Measurements from ENCODE around the gene BLMH.

BLMH gene

DNA sequence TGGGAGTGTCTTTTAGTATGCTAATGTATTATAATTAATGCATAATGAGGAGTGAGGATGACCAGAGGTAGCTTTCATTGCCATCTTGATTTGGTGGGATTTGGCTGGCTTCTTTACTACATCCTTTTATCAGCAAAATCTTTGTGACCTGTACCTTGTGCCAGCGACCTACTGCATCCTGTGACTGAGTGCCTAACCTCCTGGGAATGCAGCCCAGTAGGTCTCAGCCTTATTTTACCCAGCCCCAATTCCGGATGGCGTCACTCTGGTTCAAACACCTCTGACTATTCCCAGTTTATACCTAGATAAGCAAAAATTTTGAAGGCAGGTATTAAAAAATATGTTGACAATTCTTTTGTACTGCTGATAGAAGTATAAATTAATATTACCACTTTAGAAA, 10.5 kb upstream of the BLMH start:
- no peak for DNase-seq

DNA sequence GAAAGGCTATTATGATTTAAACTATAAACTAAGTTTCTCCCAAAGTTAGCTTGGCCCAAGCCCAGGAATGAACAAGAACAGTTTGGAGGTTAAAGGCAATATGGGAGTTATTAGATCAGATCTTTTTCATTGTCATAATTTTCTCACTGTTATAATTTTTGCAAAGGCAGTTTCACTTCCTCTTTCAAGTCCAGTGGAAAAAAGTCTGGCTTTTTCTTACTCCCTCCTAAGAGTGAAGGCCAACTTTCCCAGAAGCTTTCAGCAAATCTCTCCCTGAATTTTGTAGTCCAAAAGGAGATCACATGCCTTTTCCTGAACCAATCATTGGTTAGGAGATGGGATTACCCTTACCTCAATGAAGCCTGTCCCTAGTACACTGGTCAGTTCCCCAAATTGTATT, 9.1 kb upstream of the BLMH start:
- no peak for DNase-seq

GRCh38 chr17:30299000-30299399, 7.3 kb upstream of the BLMH start:
- no peak for DNase-seq

GRCh38 chr17:30297715-30298114, 6.0 kb upstream of the BLMH start:
- DNase-seq = no peak

- no peak for DNase-seq
These were observed 4.8 kb upstream of the BLMH start for GRCh38 chr17:30296499-30297080.

DNA sequence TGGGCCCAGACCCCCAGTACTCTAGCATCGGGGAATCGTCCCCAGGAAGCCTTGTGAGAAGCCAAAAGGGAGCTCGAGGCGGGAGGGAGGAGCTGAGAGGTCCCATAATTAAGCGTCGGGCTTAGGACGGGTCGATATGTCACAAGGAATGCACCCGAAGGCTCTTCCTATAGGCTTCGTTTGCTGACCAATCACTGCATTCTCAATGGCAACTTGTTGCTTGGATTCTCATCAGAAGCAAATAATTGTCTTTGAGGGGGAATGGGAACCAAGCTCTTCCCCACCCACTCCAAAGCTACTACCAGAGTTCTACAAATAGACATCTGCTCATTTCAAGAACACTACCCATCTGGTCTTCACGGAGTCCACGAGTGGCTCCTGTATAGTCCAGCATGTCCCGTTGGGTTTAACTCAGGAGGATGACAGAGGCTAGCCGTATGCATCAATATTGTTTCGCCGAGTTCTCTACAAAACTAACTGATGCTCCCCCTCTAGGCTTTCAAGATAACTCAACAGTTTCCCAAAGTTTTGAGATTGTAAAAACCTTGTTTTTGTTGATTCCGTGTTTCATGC, 628 bp upstream of the BLMH start:
- DNase-seq = no peak

DNA sequence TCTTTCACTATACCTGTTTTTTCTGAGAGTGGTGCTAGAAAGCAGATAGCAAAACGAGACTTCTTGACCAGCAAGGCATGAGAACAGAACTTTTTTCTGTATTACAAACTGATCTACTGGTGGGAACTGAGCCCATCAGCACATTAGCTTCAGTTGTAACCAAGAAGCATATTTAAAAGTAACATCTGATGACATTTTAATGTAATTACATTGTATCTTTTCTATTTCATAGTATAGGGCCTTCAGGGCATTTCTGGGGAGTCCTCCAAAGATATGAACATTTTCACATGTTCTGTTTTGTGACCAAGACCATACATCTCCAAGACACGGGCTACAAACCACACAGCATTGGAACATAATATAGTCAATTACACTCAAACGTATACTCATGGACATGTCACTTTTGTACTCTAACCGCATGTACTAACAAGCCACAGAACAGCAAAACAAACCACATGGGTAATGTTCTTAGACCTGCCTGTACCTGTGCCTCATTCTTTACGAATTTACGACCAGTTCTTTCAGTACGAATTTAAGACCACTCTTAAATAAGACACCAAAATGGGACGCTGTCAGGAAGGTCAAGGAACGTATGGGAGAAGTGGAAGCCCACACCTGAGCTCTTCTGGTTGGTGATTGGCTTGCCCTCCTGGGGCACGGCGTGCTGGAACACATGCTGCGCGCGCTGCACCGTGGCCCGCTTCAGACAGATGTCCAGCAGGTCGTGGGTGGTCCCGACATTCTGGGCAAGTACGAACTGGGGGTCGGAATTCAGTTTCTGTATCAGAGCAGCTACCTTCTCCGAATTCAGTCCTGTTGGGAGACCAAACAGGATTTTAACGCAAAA, 825 bp downstream of the BLMH start:
- no peak for DNase-seq

DNA sequence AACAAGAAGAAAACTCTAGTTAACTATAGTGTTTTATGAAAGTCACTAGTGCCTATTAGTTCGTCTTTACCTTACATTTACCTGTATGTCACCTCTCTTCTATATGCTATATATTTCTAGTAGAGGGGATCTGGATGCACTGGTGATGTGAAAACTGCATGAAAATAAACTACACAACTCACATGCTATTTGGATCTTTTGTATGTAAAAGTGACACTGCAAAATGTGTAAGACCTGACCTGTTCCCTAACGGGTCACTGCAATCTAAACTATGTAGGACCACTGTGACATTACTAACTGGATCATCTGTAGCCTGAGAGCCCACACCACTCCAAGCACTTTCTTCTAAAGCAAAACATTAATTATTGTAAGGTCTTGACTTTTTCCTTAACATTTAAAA, 1.7 kb downstream of the BLMH start:
- no peak for DNase-seq

DNA sequence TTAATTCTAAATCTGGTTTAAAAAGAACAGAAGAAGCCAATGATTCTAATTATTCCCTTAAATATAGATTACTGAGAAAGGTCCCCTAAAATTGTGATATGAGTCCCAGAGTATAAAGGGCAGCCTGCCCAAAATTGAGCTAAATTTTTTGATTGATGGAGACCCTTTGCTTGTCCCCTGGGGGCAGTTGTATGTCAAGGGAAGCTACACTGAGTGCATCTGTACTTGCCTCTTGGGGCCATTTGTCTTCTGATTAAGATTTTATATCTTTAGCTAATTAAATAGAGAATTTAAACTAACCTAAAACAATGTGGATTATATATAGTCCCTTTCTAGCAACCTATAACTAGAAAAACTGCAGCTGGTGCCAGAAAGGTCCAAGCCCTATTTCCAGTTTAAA, 12.6 kb downstream of the BLMH start:
- DNase-seq = no peak

DNA sequence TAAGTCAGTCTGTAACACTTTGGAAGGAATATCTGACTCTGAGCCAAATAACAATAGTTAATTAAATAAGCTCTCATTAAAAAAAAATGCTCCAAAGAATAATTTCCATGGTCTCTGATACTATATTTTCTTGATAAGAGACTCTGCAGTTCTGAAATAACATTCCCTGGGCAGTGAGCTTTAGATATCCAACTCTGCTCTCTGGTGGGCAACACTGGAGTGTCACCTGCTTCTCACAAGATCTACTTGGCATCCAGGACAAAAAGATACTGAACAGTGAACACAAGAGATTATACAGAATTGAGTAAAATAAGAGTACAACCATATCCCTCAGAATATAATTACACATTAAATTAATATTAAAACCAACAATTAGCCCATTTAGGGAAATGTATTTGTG, 13.7 kb downstream of the BLMH start:
- no peak for DNase-seq

GRCh38 chr17:30275911-30276310, 15.8 kb downstream of the BLMH start:
- no peak for DNase-seq

DNA sequence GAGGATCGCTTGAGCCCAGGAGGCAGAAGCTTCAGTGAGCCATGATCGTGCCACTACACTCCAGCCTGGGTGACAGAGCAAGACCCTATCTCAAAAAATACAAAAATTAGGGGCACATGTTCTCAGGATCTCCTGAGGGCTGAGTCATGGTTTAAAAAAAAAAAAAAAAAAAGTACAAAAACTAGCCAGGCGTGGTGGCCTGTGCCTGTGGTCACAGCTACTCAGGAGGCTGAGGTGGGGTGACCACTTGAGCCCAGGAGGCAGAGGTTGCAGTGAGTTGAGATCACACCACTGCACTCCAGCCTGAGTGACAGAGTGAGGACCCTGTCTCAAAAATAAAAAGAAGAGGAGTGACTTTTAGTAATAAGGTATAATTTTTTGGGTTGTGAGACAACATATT, 16.9 kb downstream of the BLMH start:
- no peak for DNase-seq

DNA sequence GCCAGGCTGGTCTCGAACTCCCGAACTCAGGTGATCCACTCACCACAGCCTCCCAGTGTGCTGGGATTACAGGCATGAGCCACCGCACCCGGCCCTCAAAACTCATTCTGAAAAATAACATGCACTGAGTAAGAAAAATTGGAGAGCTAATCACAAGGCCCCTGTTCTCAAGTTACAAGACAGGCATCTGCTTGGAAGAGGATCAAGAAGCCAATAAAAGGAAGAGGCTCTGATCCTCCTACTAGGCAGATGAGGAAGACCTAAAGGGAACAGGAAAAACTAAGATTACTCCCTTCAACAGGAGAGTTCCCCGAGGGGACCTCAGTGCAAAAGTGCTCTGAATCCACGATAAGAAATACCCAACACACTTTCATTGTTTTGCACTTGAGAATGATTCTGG, 18.4 kb downstream of the BLMH start:
- no peak for DNase-seq

DNA sequence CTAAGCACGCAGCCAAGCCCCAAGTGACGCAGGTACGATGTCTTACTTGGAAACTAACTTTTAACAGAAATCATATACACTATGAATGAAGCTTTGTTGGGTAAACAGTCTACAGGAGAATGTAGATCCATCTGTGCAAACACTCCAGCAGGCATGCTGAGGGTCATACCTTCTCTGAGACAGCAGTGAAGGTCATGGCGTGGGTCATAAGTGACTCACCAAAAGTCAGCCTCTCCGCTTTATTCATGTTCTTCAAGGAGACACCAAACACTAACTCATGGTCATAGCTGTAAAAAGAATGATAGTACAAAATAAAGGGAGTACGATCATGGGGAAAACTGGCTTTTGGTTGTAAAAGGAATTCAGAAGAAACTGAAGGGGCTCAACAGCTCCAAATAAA, 20.6 kb downstream of the BLMH start:
- no peak for DNase-seq

- DNase-seq = no peak
These were observed 24.1 kb downstream of the BLMH start for GRCh38 chr17:30267625-30268024.

- no peak for DNase-seq
These were observed 28.0 kb downstream of the BLMH start for GRCh38 chr17:30263552-30264333.

DNA sequence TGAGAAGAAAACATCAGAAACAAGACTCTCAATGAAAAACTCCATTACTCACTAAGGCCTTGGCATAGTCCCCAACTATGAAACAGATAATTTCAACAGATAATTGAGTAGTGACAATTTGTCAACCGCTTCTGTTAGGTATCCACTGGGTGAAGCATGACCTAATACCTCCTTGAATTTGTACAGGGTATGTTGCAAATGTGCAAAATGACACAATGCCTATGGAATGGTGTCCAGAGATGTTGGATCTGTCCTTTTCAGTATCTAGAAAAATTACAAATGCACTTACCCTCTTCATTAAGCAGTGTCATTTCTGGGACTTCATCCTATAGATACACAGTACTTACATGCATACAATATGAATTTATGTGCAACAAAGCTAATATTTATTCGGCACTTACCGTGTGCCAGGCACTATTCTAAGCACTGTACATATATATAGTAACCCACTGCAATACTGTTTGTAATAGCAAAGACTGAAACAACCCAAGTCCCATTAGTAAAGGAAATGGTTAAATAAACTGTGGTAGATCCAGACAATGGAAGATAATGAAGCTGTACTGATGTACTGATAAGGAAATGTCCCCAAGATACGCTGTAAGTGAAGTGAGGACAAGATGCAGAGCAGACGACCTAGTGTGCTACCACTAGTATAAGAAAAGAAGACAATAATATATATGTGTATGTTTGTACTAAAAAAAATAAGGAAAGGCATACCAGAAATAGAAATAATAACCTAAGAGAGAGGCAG, 34.8 kb downstream of the BLMH start:
- no peak for DNase-seq

GRCh38 chr17:30254150-30254549, 37.6 kb downstream of the BLMH start:
- DNase-seq = no peak

- DNase-seq = no peak
These were observed 38.4 kb downstream of the BLMH start for GRCh38 chr17:30253312-30253711.

GRCh38 chr17:30251931-30252330, 39.8 kb downstream of the BLMH start:
- no peak for DNase-seq

GRCh38 chr17:30249460-30249859, 42.3 kb downstream of the BLMH start:
- no peak for DNase-seq

DNA sequence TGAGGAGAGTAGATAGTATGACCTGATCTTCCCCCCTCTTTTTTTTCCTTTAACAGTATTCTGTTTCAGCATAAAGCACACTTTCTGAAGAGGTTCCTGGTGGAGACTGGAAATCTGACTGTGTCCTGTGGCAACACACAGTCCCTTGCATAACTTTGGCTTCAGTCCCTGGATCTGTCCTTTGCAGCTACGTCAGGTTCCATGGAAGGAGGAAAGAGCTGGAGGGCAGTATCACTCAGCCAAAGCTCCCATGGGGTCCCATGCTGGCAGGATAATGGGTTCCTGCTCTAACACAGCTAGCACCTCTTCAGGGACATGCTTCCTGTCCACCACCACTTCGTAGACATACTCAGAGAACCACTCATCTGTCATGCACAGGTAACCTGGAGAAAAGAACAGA, 43.0 kb downstream of the BLMH start:
- no peak for DNase-seq

DNA sequence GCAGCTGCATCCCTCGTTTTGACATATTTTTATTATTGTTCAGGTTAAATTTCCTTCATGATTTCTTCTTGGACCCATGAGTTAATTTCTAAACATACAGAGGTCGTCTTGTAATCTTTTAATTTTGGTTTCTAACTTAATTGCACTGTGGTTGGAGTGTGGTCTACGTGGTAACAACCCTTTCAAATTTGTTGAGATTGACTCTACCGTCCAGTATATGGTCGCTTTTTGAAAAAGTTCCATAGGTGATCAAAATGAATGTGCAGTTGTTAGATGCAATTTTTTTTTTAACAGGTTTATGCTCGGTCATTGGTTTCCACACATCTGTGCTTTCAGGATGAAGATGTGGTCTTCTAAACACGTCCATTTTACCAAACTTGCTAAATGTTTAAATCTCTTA, 45.3 kb downstream of the BLMH start:
- DNase-seq = no peak
